Activated T-cell treated with anti-CD3 and anti-CD28 coated beads, Interleukin-2, amount 50 U/mL, for 4 hours (primary cell): ENCODE measurements around the gene NSG1. TPM values are rescaled to one million over a fixed set of nuclear protein-coding genes. Genes with fewer than 3 reads are reported as not detected.

Source experiments
- ATAC-seq, 2 donors: fragments of 200-7000 bp; cut with Tn5 transposase; one replicate each; pipeline ENCODE4 v1.10.0; 2021
- DNase-seq: peaks from one replicate; pipeline ENCODE4 v3.0.0-alpha.2; 2020
- H3K27me3 Mint-ChIP-seq: one replicate; pipeline ENCODE4 v1.8.0; 2021; ENCODE audit warnings: low read depth, mixed read lengths
- H3K36me3 Mint-ChIP-seq: one replicate; pipeline ENCODE4 v1.8.0; 2022; ENCODE audit warnings: mixed read lengths; ENCODE audit not compliant: insufficient read depth
- H3K4me1 Mint-ChIP-seq: one replicate; pipeline ENCODE4 v1.8.0; 2021; ENCODE audit warnings: low read depth, mixed read lengths
- H3K4me3 Mint-ChIP-seq: one replicate; pipeline ENCODE4 v1.8.0; 2021; ENCODE audit warnings: mild to moderate bottlenecking, moderate library complexity, mixed read lengths
- H3K9me3 Mint-ChIP-seq: one replicate; pipeline ENCODE4 v1.8.0; 2021; ENCODE audit warnings: mixed read lengths
- total RNA-seq, 3 donors: library from RNA; stranded (reverse); gene quantifications; one replicate each; pipeline ENCODE4 v1.2.1, GENCODE V29; 2021

The NSG1 gene
- total RNA-seq, 3 donors from 2014 or later, result 1.2 to 3.5 (median 1.9) TPM

DNA sequence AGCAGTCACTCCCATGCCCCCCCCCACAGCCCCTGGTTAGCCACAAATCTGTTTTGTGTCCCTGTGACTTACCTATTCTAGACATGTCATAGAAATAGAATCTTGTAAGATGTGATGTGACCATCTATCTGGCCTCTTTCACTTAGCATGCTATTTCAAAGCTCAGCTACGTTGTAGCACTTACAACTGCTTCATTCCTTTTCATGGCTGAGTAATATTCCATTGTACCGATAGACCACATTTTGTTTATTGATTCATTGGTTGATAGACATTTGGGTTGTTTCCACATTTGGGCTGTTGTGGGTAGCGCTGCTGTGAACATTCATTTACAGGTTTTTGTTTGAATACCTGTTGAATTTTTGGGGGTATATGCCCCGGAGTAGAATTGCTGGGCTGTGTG, 11.5 kb downstream of the NSG1 start:
- Mint-ChIP-seq H3K4me1 (no peaks in the 10 kb centered on the region), H3K27me3 (no peaks in the 10 kb centered on the region), H3K4me3 (no peak overlapping the region), H3K36me3 (peaks cover 6% of the 10 kb centered on the region), H3K9me3 (no peaks in the 10 kb centered on the region)
- no peak for DNase-seq
- no peak for ATAC-seq

DNA sequence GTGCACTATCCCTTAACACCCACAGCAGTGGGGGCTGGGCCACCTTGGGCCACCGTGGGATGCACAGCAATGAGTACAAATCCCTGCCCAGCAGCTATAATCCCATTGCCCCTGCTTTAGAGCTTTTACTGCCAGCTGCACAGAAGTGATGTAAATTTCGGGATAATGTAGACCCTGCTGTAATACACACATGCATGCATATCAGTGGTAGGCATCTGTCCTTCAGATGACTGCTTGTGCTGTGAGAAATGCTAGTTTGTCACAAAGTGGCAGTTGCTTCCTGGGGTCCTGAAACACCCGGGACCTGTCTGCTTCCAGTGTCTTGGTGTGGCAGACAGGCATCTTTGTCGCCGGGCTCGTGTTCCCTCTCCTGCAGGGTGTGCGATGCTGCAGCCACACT, 14.1 kb downstream of the NSG1 start:
- no peak for DNase-seq
- no peak for ATAC-seq
- no peak overlapping the region for H3K4me3 Mint-ChIP-seq
- no peaks in the 10 kb centered on the region for H3K27me3 Mint-ChIP-seq
- no peaks in the 10 kb centered on the region for H3K36me3 Mint-ChIP-seq
- no peaks in the 10 kb centered on the region for H3K9me3 Mint-ChIP-seq
- H3K4me1 Mint-ChIP-seq, result no peaks in the 10 kb centered on the region

DNA sequence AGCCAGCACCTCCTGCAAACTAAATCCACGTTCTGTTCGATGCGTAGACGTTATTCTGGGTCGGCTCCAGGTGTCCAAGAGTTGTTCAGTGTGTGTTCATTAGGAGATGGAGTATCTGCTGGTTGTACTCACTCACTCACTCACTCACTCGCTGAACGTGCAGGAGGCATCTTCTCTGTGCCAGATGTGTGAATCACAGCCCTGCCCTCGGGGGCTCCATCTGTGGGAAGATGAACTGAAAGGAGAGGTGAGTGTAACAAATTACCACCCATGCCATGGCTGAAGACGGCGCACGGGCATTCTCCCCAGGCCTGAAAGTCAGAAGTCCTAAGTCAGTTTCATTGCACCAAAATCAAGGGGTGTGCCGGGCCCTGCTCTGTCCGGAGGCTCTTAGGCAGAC, 16.1 kb downstream of the NSG1 start:
- no peaks in the 10 kb centered on the region for H3K36me3 Mint-ChIP-seq
- H3K4me1 Mint-ChIP-seq, result no peaks in the 10 kb centered on the region
- H3K4me3 Mint-ChIP-seq, result no peak overlapping the region
- ATAC-seq, result no peak
- H3K9me3 Mint-ChIP-seq, result no peaks in the 10 kb centered on the region
- DNase-seq, result no peak
- H3K27me3 Mint-ChIP-seq, result no peaks in the 10 kb centered on the region

DNA sequence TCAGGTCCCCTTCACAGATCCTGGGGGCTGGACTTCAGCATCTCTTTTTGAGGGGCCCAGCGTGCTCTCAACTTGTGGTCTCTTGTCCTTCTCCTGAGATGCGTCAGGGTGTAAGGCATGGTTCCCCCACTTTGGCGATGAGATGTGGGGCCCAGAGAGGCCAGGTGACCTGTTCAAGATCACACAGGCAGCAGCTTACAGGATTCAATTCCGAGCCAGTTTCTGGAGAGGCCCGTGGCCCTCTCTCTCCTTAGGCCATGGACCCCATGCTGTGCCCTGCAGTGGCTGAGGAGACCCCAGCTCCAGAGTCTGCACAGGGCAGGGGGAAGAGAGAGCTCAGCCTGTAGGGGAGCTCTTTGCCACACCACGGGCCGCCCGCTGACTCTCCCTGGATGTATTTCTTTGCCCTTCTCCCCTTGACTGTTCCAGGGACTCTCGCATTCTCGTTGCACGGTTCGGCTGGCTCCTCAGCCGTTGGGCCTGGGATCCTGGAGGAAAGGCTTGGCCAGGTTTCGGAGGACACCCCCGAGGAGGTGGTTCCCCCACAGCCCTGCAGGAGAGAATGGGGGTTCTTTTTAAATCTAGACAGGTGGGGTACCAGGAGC, 18.6 kb downstream of the NSG1 start:
- no peak overlapping the region for H3K4me3 Mint-ChIP-seq
- ATAC-seq, result no peak
- H3K4me1 Mint-ChIP-seq, result no peaks in the 10 kb centered on the region
- H3K27me3 Mint-ChIP-seq, result no peaks in the 10 kb centered on the region
- DNase-seq, result no peak
- H3K9me3 Mint-ChIP-seq, result no peaks in the 10 kb centered on the region
- no peaks in the 10 kb centered on the region for H3K36me3 Mint-ChIP-seq

DNA sequence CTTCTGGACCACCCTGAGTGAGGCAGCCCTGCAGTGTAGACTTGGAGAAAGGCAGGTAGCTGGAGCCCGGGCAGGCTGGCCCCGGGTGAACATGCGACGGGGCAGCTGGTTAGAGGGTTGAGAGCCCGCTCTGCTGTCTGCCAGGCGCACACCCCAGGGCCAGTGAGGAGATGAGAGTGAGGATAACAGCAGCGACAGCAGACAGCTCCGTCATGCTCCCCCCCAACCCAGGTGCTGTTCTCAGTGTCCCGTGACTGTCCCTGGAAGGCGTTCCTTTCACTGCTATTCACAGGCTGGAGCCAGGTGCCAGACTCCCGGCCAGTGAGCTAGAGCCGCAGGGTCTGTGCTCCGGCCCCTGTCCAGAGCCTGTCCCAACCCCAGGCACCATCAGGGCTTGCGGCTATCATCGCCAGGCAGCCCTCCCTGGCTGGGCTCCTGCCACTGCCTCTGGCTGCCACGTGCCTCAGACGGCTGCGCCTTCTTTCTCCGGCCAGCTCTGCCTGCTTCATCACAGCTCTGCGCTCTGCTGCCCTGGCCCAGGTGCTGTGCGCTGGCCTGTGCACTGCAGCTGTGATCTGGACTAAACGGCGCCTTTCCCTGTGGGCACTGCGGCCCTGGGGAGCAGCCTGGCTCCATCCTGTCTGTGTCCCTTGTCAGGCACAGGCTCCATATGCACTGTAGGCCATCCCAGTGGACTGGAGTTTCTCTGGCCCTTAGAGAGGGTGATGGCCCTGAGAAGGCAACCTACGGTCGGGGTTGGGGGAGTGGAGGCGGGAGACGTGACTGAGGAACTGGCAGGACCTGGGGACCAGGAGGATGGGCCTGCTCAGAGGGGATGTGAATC, 19.8 kb downstream of the NSG1 start:
- no peak for DNase-seq
- Mint-ChIP-seq H3K4me3 (no peak overlapping the region), H3K36me3 (no peaks in the 10 kb centered on the region), H3K9me3 (no peaks in the 10 kb centered on the region), H3K4me1 (no peaks in the 10 kb centered on the region), H3K27me3 (no peaks in the 10 kb centered on the region)
- ATAC-seq, result no peak

DNA sequence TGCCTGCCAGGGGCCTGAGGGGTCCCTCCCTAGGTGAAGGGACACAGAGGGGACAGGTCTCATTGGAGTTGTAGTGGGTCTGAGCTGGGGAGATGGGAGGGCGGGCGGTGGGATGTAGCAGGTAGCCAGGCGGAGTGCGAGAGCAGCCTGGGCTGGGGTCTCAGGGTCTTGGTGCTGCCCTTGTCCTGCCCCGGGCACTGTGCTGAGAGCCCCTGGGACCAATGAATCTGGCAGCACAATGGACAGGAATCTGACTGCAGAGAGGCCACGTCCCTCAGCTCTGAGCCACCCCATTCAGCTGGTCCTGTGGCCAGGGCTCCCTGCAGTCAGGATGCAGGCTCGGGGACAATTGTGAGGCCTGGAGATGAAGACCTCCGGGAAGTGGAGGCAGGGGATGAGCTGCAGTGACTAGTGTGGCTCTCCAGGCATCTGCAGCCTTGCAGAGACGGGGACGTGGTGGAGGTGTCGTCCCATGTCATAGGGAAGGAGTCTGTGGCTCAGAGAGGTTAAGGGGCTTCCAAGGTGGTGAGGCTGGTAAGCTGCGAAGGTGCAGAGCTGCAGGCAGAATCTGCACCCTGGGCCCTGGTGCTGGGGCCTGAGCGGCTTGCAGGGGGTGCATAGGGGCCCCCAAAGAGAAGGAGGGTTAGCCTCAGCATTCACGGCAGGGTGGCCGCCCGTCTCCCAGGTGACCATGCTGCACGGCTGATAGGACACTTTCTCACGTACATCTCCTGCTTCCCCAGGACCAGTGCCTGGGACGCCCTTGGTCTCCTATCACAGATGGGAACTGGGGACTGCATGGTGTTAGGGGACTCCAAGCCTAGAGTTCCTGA, 20.6 kb downstream of the NSG1 start:
- DNase-seq (no peak), ATAC-seq (no peak)
- no peaks in the 10 kb centered on the region for H3K9me3 Mint-ChIP-seq
- H3K27me3 Mint-ChIP-seq, result no peaks in the 10 kb centered on the region
- H3K4me1 Mint-ChIP-seq, result no peaks in the 10 kb centered on the region
- H3K4me3 Mint-ChIP-seq, result no peak overlapping the region
- H3K36me3 Mint-ChIP-seq, result no peaks in the 10 kb centered on the region

DNA sequence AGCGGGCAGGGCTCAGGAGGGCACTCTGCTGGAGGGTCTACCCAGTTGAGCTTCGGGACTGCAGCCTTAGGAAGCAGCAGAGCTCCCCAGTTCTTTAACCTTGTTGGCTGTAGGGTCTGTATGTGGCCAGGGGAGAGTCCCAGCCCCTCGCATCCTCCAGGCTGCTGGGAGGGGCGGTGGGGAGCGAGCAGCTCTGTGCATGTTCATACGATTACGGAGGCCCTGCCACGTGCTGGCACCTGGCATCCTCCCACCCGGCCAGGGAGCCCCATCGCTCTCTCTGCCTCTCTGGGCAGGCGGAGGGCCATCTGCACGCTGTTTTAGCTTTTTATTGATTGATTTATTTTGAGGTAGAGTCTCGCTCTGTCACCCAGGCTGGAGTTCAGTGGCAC, 21.2 kb downstream of the NSG1 start:
- no peak for DNase-seq
- Mint-ChIP-seq H3K36me3 (no peaks in the 10 kb centered on the region), H3K27me3 (no peaks in the 10 kb centered on the region), H3K4me1 (no peaks in the 10 kb centered on the region), H3K9me3 (no peaks in the 10 kb centered on the region), H3K4me3 (no peak overlapping the region)
- ATAC-seq, result no peak

DNA sequence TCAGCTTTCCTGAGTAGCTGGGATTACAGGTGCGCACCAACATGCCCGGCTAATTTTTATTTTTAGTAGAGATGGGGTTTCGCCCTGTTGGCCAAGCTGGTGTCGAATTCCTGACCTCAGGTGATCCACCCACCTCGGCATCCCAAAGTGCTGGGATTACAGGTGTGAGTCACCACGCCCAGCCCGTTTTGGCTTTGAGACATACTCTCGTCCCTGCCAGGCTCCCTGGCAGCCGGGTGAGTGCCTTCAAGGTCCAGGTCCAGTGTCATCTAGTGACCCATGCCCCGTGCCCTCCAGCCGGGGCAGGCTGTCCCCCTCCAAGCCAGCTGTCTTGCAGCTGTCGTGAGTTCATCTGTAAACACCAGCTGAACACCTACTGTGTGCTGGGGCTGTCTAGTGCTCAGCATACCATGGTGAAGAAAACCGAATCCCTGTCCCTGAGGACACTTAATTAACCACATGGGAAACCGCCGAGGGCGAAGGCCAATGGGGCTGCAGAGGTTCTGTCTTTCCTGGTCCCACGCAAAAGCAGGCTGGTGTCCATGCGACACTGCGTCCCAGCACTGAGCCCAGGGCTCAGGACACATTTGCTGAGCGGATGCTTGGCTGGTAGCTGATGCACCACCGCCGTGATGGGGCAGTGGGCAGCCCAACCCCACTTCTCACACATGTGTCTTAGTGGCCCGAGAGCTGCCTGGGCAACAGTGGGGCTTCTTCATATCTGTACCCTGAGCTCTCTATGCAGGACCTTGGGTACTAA, 21.9 kb downstream of the NSG1 start:
- no peak overlapping the region for H3K4me3 Mint-ChIP-seq
- no peak for ATAC-seq
- no peaks in the 10 kb centered on the region for H3K9me3 Mint-ChIP-seq
- no peaks in the 10 kb centered on the region for H3K36me3 Mint-ChIP-seq
- H3K4me1 Mint-ChIP-seq, result no peaks in the 10 kb centered on the region
- no peak for DNase-seq
- H3K27me3 Mint-ChIP-seq, result no peaks in the 10 kb centered on the region

DNA sequence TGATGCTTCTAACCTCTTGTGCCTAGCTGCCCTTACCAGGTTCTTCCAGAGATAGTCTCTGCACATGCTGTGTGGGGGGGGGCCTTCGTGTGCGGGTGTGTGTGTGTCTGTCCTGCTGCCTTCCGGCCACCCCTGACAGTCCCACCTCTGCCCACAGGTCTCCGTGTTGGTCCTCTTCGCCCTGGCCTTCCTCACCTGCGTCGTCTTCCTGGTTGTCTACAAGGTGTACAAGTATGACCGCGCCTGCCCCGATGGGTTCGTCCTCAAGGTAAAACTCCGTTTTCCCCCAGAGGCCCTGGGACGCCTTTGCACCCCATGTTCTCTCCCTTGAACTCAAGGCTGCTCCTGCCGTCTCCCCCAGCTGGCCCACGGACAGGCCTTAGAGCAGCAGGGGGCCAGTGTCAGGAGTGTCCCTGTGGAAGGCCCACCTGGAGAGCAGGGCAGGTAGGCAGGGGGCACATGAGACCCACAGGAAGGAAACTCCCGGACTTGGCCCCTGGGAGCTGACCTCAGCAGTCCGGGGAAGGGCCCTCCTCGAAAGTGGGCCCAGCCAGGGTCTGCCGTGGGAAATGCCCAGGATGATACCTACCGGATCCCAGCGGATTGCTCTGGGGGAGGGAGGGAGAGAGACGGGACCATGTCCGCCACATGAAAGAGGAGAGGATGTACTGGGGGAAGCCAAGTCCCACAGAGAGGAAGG, 22.7 kb downstream of the NSG1 start:
- Mint-ChIP-seq H3K4me3 (no peak overlapping the region), H3K9me3 (no peaks in the 10 kb centered on the region), H3K36me3 (no peaks in the 10 kb centered on the region), H3K4me1 (no peaks in the 10 kb centered on the region), H3K27me3 (no peaks in the 10 kb centered on the region)
- no peak for ATAC-seq
- no peak for DNase-seq

DNA sequence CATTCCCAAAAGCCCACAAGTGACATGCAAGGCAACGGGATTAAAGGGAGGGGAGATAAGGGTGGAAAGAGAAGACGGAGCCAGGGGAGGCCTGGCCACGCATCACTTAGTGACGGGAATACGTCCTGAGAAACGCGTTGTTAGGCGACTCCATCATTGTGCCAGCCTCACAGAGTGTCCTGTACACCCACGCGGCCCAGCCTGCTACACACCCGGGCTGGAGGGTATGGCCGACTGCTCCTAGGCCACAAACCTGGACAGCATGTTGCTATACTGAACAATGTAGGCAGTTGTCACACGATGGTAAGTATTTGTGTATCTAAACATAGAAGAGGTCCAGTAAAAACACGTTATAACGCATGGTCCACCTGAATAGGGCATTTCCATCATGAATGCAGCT, 23.4 kb downstream of the NSG1 start:
- H3K36me3 Mint-ChIP-seq, result no peaks in the 10 kb centered on the region
- no peak overlapping the region for H3K4me3 Mint-ChIP-seq
- no peaks in the 10 kb centered on the region for H3K9me3 Mint-ChIP-seq
- no peaks in the 10 kb centered on the region for H3K27me3 Mint-ChIP-seq
- DNase-seq (no peak), ATAC-seq (no peak)
- no peaks in the 10 kb centered on the region for H3K4me1 Mint-ChIP-seq

DNA sequence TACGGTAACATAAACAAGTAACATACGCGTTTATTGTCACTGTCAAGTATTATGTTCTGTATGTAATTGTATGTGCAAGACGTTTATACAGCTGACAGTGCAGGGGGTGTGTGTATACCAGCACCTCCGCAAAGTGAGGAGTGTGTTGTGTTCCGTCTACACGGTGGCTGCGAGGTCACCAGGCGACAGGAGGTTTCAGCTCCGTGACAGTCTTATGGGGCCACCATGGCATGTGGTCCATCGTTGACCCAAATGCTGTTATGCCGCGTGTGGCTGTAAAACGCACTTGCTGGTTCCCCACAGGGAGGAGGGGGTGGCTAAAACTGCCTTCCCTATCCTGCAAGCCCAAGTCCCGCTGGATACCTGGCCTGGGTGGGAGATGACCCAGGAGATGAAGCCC, 25.0 kb downstream of the NSG1 start:
- ATAC-seq, result peak in 1 of 2 donors; percentile 5
- Mint-ChIP-seq H3K36me3 (peaks cover 7% of the 10 kb centered on the region), H3K4me1 (peaks cover 3% of the 10 kb centered on the region), H3K4me3 (no peak overlapping the region), H3K9me3 (no peaks in the 10 kb centered on the region), H3K27me3 (no peaks in the 10 kb centered on the region)
- DNase-seq, result no peak

DNA sequence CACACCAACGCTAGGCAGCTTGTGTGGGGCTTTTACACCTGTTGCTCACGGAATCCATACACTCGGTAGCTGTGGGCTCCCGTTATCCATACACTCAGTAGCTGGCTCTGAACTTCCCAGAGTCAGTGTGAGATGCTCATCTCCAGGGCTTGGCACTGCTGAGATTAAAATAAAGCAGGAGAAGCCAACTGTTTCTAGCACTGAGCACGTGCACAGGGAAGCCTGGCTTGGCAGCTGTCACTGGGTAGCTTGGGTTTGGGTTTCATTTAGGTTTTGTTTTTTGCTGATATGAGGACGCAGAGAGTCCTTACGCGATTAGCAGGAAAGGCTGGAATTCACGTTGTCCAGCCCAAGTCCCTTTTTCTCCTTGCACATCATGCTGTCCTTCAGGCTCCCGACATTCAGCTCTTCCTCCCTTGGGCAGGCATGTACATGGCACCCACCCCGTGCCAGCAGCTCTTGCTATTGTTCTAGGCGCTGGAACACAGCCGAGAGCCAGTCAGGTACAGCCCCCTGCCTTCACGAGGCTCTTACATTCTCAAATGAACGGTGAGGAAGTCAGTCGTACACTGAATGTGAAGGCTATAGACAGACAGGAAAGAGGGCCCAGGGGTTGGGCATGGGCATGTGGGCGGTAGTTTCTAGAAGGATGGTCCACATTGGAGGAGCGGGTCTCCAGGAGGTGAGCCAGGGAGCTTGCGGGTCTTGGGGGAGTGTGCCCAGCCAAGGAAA, 25.9 kb downstream of the NSG1 start:
- H3K4me3 Mint-ChIP-seq, result no peak overlapping the region
- no peak for ATAC-seq
- DNase-seq, result no peak
- no peaks in the 10 kb centered on the region for H3K9me3 Mint-ChIP-seq
- H3K27me3 Mint-ChIP-seq, result no peaks in the 10 kb centered on the region
- peaks cover 11% of the 10 kb centered on the region for H3K4me1 Mint-ChIP-seq
- peaks cover 9% of the 10 kb centered on the region for H3K36me3 Mint-ChIP-seq

DNA sequence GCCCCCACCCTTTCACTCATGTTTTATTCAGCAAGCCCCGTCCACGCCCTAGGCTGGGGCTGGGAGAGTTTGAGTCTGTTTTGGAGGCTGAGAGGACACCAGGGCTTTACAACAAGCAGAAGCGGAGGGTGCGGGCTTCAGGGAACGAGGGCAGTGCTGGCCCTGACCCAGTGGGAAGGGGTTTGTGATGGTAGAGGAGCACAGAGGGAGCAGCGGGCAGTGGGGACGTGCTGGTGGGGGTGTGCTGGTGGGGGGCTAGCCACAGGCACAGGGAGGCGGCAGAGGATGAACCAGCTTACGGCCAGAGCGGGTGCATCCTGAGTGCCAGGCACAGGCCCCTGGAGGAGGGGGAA, 26.4 kb downstream of the NSG1 start:
- peaks cover 16% of the 10 kb centered on the region for H3K4me1 Mint-ChIP-seq
- H3K4me3 Mint-ChIP-seq, result no peak overlapping the region
- H3K36me3 Mint-ChIP-seq, result peaks cover 9% of the 10 kb centered on the region
- no peak for DNase-seq
- ATAC-seq, result no peak
- no peaks in the 10 kb centered on the region for H3K27me3 Mint-ChIP-seq
- H3K9me3 Mint-ChIP-seq, result no peaks in the 10 kb centered on the region
